CD4-positive, alpha-beta T cell treated with Interleukin-4 for 4 hours (primary cell): Measurements from ENCODE around the gene IGSF11.
A peak's percentile ranks its signal among the peaks of the same experiment; 100 is the strongest.
"Not testable (repeated sequence)": the region's sequence is repeated elsewhere in the genome, so short reads cannot be mapped to it uniquely, and the experiment has no call there.

Experiments used
- DNase-seq: peaks from one replicate; pipeline ENCODE4 v3.0.0-alpha.2; 2020

Gene IGSF11

GRCh38 chr3:118988198-118989130 lies 46.2 kb downstream of the IGSF11 start:
- DNase-seq = no peak

- no peak for DNase-seq
Measured at GRCh38 chr3:118987477-118987876, 47.2 kb downstream of the IGSF11 start.

GRCh38 chr3:118986734-118987133 lies 47.9 kb downstream of the IGSF11 start:
- no peak for DNase-seq

GRCh38 chr3:118984699-118985098 lies 49.9 kb downstream of the IGSF11 start:
- no peak for DNase-seq

GRCh38 chr3:118981494-118982134 lies 53.0 kb downstream of the IGSF11 start:
- DNase-seq = no peak

- no peak for DNase-seq
Measured at GRCh38 chr3:118980832-118981231, 53.8 kb downstream of the IGSF11 start.

GRCh38 chr3:118978393-118978758 lies 56.3 kb downstream of the IGSF11 start:
- DNase-seq = no peak

- DNase-seq = no peak
Measured at GRCh38 chr3:118977671-118978392, 56.8 kb downstream of the IGSF11 start.

- no peak for DNase-seq
Measured at GRCh38 chr3:118977118-118977517, 57.5 kb downstream of the IGSF11 start.

GRCh38 chr3:118975476-118975875 lies 59.2 kb downstream of the IGSF11 start:
- DNase-seq = not testable (repeated sequence)

GRCh38 chr3:118974356-118975097 lies 60.1 kb downstream of the IGSF11 start:
- DNase-seq = no peak

- DNase-seq = no peak
Measured at GRCh38 chr3:118973050-118973449, 61.6 kb downstream of the IGSF11 start.

- DNase-seq = no peak
Measured at GRCh38 chr3:118970819-118971218, 63.8 kb downstream of the IGSF11 start.

GRCh38 chr3:118968640-118969039 lies 66.0 kb downstream of the IGSF11 start:
- DNase-seq = no peak

GRCh38 chr3:118968111-118968510 lies 66.5 kb downstream of the IGSF11 start:
- DNase-seq = no peak

- no peak for DNase-seq
Measured at GRCh38 chr3:118966700-118967099, 67.9 kb downstream of the IGSF11 start.

- DNase-seq = no peak
Measured at GRCh38 chr3:118963711-118964110, 70.9 kb downstream of the IGSF11 start.

- DNase-seq = no peak
Measured at GRCh38 chr3:118960876-118961450, 73.7 kb downstream of the IGSF11 start.

GRCh38 chr3:118955914-118956556 lies 78.6 kb downstream of the IGSF11 start:
- DNase-seq = peak; percentile 44

- no peak for DNase-seq
Measured at GRCh38 chr3:118951089-118951488, 83.6 kb downstream of the IGSF11 start.

GRCh38 chr3:118949113-118949760 lies 85.4 kb downstream of the IGSF11 start:
- DNase-seq = peak; percentile 34
